ENCODE measurements around the gene SCML1. TPM values are rescaled to one million over a fixed set of nuclear protein-coding genes. Genes with fewer than 3 reads are reported as not detected.

Gene SCML1
- total RNA-seq, 4 donors from 2014 or later, result 3.4 to 12.4 (median 7.8) TPM

GRCh38 chrX:17758382-17758781, 21.1 kb downstream of the SCML1 start:
- ATAC-seq, result no peak
- Histone ChIP-seq H3K36me3 (peaks cover 0 to 10% of the 10 kb centered on the region in 2 donors), H3K4me3 (no peak overlapping the region), H3K27ac (no peak overlapping the region), H3K27me3 (no peaks in the 10 kb centered on the region), H3K4me1 (no peaks in the 10 kb centered on the region), H3K9me3 (no peaks in the 10 kb centered on the region)
- 70 to 91% methylated on average over 1 of the region's 2 CpGs for WGBS, 2 donors (ENCODE audit: low coverage in 1 of 2)
- TF ChIP-seq POLR2A (IDR thresholded peaks at IDR 0.05), result no peak
- TF ChIP-seq EP300 (IDR thresholded peaks at IDR 0.05), result no peak

GRCh38 chrX:17759990-17760389, 22.7 kb downstream of the SCML1 start:
- TF ChIP-seq POLR2AphosphoS5 (IDR thresholded peaks at IDR 0.05) (no peak), POLR2A (IDR thresholded peaks at IDR 0.05) (no peak), EP300 (IDR thresholded peaks at IDR 0.05) (no peak)
- TF ChIP-seq, protein P1, sequence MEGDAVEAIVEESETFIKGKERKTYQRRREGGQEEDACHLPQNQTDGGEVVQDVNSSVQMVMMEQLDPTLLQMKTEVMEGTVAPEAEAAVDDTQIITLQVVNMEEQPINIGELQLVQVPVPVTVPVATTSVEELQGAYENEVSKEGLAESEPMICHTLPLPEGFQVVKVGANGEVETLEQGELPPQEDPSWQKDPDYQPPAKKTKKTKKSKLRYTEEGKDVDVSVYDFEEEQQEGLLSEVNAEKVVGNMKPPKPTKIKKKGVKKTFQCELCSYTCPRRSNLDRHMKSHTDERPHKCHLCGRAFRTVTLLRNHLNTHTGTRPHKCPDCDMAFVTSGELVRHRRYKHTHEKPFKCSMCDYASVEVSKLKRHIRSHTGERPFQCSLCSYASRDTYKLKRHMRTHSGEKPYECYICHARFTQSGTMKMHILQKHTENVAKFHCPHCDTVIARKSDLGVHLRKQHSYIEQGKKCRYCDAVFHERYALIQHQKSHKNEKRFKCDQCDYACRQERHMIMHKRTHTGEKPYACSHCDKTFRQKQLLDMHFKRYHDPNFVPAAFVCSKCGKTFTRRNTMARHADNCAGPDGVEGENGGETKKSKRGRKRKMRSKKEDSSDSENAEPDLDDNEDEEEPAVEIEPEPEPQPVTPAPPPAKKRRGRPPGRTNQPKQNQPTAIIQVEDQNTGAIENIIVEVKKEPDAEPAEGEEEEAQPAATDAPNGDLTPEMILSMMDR (IDR thresholded peaks at IDR 0.05), result no peak
- Histone ChIP-seq H3K4me1 (no peaks in the 10 kb centered on the region), H3K36me3 (no peaks in the 10 kb centered on the region), H3K27ac (no peak overlapping the region), H3K9me3 (no peaks in the 10 kb centered on the region), H3K4me3 (no peak overlapping the region), H3K27me3 (no peaks in the 10 kb centered on the region)
- WGBS, 2 donors (ENCODE audit: low coverage in 1 of 2), result 80 to 100% methylated on average over 1 of the region's 1 CpG
- ATAC-seq, result no peak

DNA sequence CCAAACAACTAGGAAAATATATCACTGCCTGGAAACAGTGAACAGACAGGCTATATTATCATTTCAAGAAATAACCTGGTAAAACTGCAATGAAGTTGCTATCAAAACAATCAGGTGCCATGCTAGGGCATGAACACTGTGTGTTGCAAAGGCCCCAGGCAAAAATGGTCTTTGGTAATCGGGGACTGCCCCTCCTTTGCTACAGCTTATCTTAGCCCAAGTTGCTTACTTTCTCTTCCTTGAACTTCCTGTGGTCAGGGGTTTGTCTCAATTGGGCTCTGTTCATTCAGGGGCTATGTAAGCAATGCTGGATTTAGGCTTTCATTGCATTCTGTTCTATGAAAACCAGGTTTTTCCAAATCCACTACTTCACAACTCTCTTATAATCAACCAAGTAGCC, 30.4 kb downstream of the SCML1 start:
- 44% methylated on average over 1 of the region's 1 CpG; no CpG with 5 or more reads in 1 of the 2 donors for WGBS, 2 donors (ENCODE audit: low coverage in 1 of 2)
- H3K9me3 ChIP-seq, result no peaks in the 10 kb centered on the region
- no peaks in the 10 kb centered on the region for H3K36me3 ChIP-seq
- no peak overlapping the region for H3K27ac ChIP-seq
- TF ChIP-seq EP300 (IDR thresholded peaks at IDR 0.05), result no peak
- TF ChIP-seq POLR2AphosphoS5 (IDR thresholded peaks at IDR 0.05), result no peak
- TF ChIP-seq POLR2A (IDR thresholded peaks at IDR 0.05), result no peak
- TF ChIP-seq, protein P1 (IDR thresholded peaks at IDR 0.05), result no peak
- no peak for ATAC-seq
- no peaks in the 10 kb centered on the region for H3K4me1 ChIP-seq
- no peaks in the 10 kb centered on the region for H3K27me3 ChIP-seq
- H3K4me3 ChIP-seq, result no peak overlapping the region

- TF ChIP-seq, protein P1 (IDR thresholded peaks at IDR 0.05), result no peak
- no peak for TF ChIP-seq EP300 (IDR thresholded peaks at IDR 0.05)
- no peaks in the 10 kb centered on the region for H3K9me3 ChIP-seq
- no peak overlapping the region for H3K4me3 ChIP-seq
- no peaks in the 10 kb centered on the region for H3K4me1 ChIP-seq
- no peaks in the 10 kb centered on the region for H3K36me3 ChIP-seq
- H3K27me3 ChIP-seq, result no peaks in the 10 kb centered on the region
- 60% methylated on average over 1 of the region's 5 CpGs; no CpG with 5 or more reads in 1 of the 2 donors for WGBS, 2 donors (ENCODE audit: low coverage in 1 of 2)
- ATAC-seq, result no peak
- H3K27ac ChIP-seq, result no peak overlapping the region
Measured at GRCh38 chrX:17768997-17769396, 31.7 kb downstream of the SCML1 start.

DNA sequence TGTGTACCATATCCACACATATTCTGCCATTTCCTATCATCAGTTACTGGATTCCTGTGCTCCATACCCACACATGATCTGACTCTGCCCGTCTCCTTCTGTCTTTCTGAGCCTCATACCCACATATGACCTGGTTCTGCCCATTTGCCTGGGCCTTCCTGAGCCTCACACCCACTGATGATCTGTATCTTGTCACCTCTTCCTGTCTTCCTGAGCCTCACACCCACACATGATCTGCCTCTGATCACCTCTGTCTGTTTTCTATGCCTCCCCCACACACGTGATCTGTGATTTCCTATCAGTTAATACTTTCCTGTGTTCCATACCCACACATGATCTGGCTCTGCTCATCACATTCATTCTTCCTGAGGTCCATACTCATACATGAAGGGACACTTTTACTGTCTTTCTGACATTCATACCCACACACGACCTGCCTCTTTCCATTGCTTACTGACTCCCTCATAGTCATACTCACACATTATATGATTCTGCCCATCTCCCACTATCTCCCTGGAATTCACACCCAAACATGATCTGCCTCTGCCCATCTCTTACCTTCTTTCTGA, 32.5 kb downstream of the SCML1 start:
- no peak for ATAC-seq
- Histone ChIP-seq H3K27ac (no peak overlapping the region), H3K4me1 (no peaks in the 10 kb centered on the region), H3K9me3 (no peaks in the 10 kb centered on the region), H3K27me3 (no peaks in the 10 kb centered on the region), H3K36me3 (no peaks in the 10 kb centered on the region), H3K4me3 (no peak overlapping the region)
- WGBS, 2 donors (ENCODE audit: low coverage in 1 of 2), result 51% methylated on average over 2 to 3 of the region's 3 CpGs
- no peak for TF ChIP-seq POLR2AphosphoS5 (IDR thresholded peaks at IDR 0.05)
- TF ChIP-seq, protein P1 (IDR thresholded peaks at IDR 0.05), result no peak
- no peak for TF ChIP-seq POLR2A (IDR thresholded peaks at IDR 0.05)
- no peak for TF ChIP-seq EP300 (IDR thresholded peaks at IDR 0.05)
